Measurements from ENCODE around the gene SIT1.

GRCh38 chr9:35609820-35610163, 40.9 kb downstream of the SIT1 start:
- TF ChIP-seq CTCF (IDR thresholded peaks at IDR 0.05; ENCODE audit: insufficient read depth, low read depth, low read length) (no peak), EZH2 (IDR thresholded peaks at IDR 0.05; ENCODE audit: insufficient read depth, low read length) (no peak)

Data from astrocyte (in vitro differentiated cells and primary cell).